HG03565 (cell line): Measurements from ENCODE around the gene NTMT1.

Experiments used
- ATAC-seq: cut with Tn5 transposase; IDR thresholded peaks from one replicate; pipeline ENCODE4 v1.9.1; 2021; ENCODE audit warnings: mild to moderate bottlenecking, moderate library complexity; ENCODE audit not compliant: unreplicated experiment

The NTMT1 gene

DNA sequence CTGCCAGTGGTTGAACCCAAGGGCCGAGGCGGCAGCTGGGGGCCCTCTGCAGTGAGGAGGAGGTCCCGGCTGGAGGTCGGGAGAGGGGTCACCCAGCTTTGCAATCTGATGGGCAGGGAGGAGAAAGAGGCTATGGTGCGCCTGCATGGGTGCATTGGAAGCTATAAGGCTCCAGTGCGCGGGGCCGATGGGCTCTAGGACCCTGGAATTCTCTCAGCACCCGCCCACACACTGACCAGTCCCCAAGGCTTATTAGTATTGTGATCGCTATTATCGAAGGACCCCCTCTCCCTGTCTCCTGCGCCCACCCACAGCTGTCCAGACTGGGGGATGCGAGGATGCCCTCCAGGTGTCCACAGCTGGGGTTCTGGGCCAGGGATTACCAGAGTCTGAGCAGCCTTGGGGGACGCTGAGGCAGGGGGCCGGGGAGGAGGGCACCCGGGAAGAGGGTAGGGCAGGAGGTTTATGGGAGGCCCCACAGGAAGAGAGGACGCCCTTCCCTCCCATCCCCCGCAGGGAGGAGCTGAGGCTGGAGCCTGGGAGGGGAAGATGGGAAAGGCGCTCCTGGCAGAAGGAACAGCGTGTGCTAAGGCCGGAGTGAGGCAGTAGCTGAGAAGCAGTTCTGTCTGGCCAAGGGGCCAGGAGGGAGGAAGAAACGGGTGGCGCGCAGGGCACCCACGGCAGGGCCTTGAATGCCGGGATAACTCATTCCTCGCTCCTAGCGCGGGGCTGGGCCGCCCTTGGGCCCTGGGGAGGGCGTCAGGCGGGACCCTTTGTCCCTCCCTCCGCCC lies 29.2 kb upstream of the NTMT1 start:
- no peak for ATAC-seq

- no peak for ATAC-seq
Measured at GRCh38 chr9:129597355-129598088, 28.4 kb upstream of the NTMT1 start.

DNA sequence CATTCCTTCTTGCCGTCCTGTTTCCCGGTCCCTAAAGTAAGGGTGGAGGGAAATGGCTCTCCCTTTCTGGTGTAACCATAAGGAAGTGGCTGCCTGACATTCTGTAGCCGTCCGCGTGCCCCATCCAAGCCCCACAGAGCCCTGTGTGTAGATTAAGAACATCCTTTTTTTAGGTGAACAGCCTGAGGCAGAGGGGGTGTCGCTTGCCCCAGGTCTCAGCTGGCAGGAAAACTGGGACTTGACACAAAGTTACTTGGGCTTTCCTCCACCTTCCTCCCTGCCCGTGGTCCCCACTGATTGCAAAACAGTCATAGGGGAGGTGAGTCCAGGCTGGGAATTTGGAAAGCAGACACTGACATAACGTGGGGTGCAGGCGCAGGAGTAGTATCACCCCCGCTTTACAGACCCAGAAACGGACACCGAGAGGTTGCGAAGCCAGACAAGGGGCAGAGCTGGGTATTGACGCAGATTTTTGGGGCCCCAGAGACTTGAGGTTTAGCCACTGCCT lies 27.8 kb upstream of the NTMT1 start:
- no peak for ATAC-seq

DNA sequence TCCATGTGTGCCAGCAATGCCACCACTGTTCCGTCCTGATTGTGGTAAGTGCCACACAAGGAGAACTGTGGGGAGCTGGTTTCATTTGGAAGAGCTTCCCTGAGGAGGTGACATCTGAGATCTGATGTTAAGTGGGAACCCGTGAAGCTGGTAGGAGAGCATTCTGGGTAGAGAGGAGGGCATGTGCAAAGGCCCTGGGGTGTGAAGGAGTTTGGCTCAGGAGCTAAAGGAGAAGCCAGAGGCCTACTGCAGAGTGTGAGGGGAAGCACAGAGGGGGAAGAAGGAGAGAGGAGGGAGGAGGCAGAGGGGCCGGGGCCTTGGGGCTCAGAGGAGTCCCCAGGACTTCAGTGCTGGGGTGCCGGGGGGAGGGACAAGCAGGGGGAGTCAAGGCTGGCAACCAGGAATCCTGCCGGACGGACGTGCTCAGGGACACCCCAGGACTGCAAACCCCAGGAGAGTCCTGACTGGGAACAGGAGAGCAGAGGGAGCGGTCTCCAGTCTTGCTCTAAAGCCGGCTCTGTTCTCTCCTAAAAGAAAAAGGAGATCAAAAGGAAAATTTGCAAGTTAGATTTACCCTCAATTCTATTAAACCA lies 24.8 kb upstream of the NTMT1 start:
- ATAC-seq, result no peak

DNA sequence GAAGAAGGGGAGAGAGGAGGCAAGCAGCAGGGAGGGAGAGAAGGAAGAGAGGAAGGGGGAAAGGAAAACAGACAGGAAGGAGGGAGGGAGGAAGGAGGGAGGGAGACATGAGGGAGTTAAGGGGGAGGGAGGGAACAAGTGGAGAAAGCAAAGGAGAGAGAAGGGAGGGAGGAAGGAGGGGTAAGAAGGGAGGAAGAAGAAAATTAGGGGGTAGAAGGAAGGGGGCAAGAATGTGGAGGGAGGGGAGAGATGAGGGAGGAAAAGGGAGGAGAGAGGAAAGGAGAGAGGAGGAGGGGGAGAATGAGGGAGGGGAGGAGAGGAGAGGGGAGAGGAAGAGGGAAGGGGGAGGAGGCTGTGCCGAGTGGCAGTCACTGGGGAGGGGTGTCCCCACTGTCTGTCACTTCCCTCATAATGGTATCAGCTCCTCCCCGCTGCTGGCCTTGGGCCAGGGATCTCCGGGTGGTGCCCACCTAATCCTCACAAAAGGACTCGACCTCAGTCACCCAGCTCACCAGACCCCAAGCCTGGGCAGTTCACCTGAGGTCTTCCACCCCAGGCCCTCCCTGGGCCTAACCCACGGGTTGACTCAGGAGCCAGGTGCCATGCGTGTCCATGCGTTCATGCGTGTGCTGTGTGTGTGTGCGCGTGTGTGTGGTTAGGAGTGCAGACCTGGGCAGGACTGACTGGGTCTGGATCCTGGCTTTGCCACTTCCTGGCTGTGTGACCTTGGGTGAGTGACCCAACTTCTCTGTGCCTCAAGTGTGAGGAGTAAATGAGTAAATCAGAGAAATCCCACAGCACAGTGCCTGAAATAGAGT lies 23.2 kb upstream of the NTMT1 start:
- no peak for ATAC-seq

DNA sequence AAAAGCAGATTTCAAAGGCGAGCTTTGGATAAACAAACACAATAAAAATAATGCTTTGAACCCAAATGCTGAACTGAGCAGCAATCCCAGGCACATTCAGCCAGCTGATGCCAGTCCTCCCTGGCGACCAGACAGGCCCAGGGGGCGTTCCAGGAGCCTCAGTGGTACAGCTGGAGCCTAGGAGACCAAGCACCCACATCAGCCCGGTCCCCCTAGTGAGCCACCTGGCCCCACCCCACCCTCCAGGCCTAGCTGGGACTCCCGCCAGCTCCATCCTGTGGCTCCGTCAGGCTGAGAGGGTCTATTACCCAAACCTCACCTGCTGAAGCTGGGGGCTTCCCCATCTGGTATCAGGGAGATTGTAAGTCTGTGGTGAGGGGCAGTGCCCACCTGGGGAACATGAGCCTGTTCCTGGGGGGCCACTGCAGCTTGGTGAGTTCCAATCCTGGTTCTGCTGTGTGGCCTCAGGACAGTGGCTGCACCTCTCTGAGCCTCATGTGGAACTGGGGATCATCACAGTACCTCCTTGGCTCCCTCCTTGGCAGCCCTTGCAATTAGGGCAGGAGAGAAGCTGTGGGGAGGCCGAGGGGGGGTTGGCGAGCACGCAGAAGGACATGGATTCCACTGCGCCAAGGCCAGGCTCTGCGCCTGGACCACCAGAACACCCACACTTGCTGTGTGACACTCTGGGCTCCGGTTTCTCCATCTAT lies 21.8 kb upstream of the NTMT1 start:
- no peak for ATAC-seq

- ATAC-seq, result no peak
Measured at GRCh38 chr9:129604766-129605163, 21.2 kb upstream of the NTMT1 start.

- ATAC-seq, result no peak
Measured at GRCh38 chr9:129606161-129607026, 19.6 kb upstream of the NTMT1 start.

DNA sequence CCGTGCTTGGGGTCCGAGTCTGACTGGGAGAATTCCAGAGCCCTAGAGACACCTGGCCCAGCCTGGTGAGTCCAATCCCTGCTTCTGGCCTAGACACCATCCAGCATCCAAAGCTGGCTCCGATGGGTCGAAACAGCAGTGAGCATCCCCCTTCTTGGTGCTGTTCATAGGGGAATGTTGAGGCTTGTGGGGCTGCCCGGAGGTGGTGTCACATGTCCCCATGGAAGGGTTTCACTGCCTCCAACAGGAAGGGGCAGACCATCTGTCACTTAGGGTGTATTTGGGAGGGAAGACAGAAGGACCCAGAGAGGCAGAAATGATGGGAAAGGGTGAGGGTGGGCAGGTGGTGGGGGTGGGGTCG lies 19.0 kb upstream of the NTMT1 start:
- ATAC-seq, result no peak

DNA sequence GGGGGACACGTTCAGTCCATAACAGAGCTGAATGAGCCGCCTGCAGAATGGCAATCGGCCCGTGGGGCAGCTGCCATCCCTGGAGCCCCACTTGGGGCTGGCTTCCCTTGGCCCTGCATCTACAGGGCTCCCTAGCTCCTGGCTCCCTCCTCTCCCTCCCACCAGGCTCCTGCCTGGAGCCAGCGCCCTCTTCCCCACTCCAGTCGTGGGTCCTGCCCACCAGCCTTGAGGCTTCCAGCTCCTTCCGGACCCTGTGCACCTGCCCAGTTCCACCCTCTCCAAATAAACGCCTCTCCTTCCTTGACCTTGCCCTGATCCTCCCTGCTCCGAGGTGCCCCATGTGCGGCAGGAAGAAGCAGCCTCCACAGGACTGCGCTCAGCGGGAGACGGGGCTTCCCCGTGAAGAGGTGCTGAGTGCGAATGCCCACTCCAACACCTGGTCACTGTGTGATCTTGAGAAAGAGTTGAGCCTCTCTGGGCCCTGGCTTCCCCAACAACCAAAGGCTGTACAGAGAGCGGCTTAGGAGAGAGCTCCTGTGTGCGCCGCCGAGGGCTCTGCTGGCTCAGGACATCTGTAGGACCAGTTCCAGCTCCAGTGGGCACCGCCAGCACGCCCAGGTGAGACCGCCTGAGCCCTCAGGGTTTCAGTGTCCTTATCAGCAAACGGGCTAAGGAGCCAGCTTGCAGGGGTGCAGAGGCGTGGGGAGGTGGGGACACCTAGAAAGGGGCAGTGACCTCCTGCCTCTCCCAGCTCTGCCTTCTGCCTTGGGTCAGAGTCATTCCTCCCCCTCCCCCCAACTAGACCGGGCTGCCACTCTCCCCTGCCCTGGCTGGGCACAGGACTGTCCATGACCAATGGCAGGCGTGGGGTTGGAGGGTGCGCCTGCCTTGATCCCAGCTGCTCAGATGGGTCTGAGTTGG lies 17.1 kb upstream of the NTMT1 start:
- ATAC-seq, result no peak

- ATAC-seq, result no peak
Measured at GRCh38 chr9:129609486-129610212, 16.3 kb upstream of the NTMT1 start.

- ATAC-seq, result no peak
Measured at GRCh38 chr9:129610213-129610472, 15.8 kb upstream of the NTMT1 start.

GRCh38 chr9:129610473-129611306 lies 15.3 kb upstream of the NTMT1 start:
- peak; percentile 40 for ATAC-seq

- ATAC-seq, result no peak
Measured at GRCh38 chr9:129611307-129611800, 14.6 kb upstream of the NTMT1 start.

GRCh38 chr9:129612123-129612522 lies 13.8 kb upstream of the NTMT1 start:
- ATAC-seq, result no peak

DNA sequence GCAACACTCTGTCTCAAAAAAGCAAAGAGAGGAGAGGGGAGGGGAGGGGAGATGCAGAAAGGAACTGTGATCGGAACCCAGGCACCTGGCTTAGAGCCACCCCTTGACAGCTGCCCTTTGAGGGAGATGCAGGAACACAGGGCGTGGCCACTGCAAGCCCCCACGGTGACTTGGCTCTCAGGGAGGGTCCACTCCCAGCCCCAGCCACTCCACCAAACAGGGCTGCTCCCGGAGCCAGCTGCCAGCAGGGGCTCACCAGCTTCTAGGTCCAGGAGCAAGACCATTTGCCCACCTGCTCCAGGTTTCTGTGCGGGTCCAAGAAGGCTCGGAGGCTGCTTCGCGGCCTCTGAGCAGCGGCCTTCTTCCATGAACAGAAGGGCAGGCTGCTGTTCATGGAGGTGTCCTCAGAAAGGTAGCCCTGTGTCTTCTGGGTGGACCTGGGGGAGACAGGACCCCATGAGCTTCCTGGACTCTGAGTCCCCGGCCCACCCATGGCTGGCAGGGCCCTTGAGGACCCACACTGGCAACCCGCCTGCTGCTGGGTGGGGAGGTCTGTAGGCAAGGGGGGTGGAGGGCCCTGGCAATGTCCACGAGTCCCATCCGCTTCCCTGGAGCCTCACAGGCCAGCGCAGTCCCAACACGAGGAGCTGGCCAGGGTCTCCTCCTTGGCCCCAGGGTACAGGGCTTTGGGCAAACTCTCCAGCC lies 13.0 kb upstream of the NTMT1 start:
- no peak for ATAC-seq
